ENCODE data around the gene UBE2L3. TPM values are rescaled to one million over a fixed set of nuclear protein-coding genes. Genes with fewer than 3 reads are reported as not detected.
"Not testable (repeated sequence)": the region's sequence is repeated elsewhere in the genome, so short reads cannot be mapped to it uniquely, and the experiment has no call there.

Gene UBE2L3
- total RNA-seq (10 to 100 TPM; 33.3 to 34.5 TPM), polyA plus RNA-seq (10 to 100 TPM; 88.4 to 97.6 (median 96.8) TPM), total RNA-seq (41.8 to 104 (median 61.5) reads per million in 6 experiments)

GRCh38 chr22:21567456-21568346 lies at the start of gene UBE2L3:
TSS of gene UBE2L3 (plus strand) at chr22:21567714. CDS start at chr22:21567745, 31 bp downstream.
- Mint-ChIP-seq H3K4me1 (peaks cover 23 to 44% (median 40%) of the 10 kb centered on the region in 4 donors), H3K36me3 (peaks cover 0 to 14% (median 0%) of the 10 kb centered on the region in 3 donors), H3K4me3 (peak within 1 kb of the TSS; percentile 84 to 95 (median 90)), H3K27ac (peak within 1 kb of the TSS; percentile 82 to 95 (median 93)), H3K27me3 (no peaks in the 10 kb centered on the region), H3K9me3 (no peaks in the 10 kb centered on the region)
- POLR2A ChIA-PET, result interaction anchor here (0.9 to 1.7 kb wide), 3 partner anchors 12 to 64 kb away, joined by 3 to 11 read pairs (median 3); partner anchors contain the start of gene YDJC
- DNase-seq (peak; percentile 74 to 90 (median 82)), ATAC-seq (peak; percentile 89)

DNA sequence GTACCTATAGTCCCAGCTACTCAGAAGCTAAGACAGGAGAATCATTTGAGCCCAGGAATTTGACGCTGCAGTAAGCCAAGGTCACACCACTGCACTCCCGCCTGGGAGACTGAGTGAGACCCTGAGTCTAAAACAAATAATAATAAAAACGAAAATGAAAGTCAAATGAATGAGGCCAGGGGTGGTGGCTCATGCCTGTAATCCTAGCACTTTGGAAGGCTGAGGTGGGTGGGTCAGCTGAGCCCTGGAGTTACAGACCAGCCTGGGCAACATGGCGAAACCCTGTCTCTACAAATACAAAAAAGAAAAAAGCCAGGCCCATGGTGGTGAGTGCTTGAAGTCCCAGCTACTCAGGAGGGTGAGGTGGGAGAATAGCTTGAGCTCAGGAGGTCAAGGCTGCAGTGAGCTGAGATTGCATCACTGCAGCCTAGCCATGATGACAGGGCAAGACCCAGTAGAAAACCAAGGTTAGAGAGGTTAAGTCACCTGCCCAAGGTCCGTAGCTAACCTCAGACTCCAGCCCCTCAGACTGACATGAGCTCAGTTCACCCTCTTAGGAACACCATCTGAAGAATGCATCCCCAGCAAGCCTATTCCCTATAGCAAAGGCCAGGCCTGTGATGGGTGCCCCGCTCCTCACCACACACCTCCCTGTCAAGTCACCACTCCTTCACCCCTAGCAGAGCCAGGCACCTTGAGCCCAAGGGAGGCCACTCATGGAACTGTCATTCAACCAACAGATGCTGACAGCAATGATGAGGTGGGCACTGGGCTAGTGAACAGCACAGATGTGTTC lies 40.6 kb upstream of the UBE2L3 start:
- H3K4me3 Mint-ChIP-seq, DNase-seq, H3K4me1 Mint-ChIP-seq, H3K36me3 Mint-ChIP-seq, H3K27me3 Mint-ChIP-seq, H3K9me3 Mint-ChIP-seq, ATAC-seq, H3K27ac Mint-ChIP-seq, POLR2A ChIA-PET: not testable (repeated sequence)

DNA sequence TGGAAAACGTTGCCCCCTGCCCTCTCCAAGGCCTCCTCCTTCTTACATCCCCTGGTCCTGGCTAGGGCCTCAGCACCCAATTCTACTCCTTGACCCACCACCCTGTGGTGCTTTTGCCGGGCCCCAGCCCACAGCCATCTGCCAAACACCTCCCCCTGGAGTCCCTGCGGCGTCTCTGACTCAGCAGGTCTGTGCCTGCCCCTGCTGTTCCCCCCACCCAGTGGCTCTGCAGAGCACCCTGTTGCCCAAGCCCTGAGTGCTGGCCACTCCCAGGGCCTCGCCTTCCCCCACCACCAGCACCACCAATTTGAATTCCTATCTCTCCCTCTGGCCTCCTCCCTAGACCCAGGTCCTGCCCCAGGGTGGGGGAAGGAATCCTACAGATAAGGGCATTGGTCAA lies 36.0 kb upstream of the UBE2L3 start:
- ATAC-seq, H3K27ac Mint-ChIP-seq, H3K27me3 Mint-ChIP-seq, H3K4me3 Mint-ChIP-seq, DNase-seq, H3K9me3 Mint-ChIP-seq, H3K4me1 Mint-ChIP-seq, POLR2A ChIA-PET, H3K36me3 Mint-ChIP-seq: not testable (repeated sequence)

- H3K4me1 Mint-ChIP-seq, H3K27ac Mint-ChIP-seq, ATAC-seq, H3K4me3 Mint-ChIP-seq, H3K27me3 Mint-ChIP-seq, DNase-seq, H3K9me3 Mint-ChIP-seq, POLR2A ChIA-PET, H3K36me3 Mint-ChIP-seq: not testable (repeated sequence)
Observed at GRCh38 chr22:21532863-21533648, 34.5 kb upstream of the UBE2L3 start.

GRCh38 chr22:21539862-21540261 lies 27.7 kb upstream of the UBE2L3 start:
- H3K4me3 Mint-ChIP-seq, POLR2A ChIA-PET, H3K27ac Mint-ChIP-seq, ATAC-seq, DNase-seq, H3K9me3 Mint-ChIP-seq, H3K36me3 Mint-ChIP-seq, H3K4me1 Mint-ChIP-seq, H3K27me3 Mint-ChIP-seq: not testable (repeated sequence)

DNA sequence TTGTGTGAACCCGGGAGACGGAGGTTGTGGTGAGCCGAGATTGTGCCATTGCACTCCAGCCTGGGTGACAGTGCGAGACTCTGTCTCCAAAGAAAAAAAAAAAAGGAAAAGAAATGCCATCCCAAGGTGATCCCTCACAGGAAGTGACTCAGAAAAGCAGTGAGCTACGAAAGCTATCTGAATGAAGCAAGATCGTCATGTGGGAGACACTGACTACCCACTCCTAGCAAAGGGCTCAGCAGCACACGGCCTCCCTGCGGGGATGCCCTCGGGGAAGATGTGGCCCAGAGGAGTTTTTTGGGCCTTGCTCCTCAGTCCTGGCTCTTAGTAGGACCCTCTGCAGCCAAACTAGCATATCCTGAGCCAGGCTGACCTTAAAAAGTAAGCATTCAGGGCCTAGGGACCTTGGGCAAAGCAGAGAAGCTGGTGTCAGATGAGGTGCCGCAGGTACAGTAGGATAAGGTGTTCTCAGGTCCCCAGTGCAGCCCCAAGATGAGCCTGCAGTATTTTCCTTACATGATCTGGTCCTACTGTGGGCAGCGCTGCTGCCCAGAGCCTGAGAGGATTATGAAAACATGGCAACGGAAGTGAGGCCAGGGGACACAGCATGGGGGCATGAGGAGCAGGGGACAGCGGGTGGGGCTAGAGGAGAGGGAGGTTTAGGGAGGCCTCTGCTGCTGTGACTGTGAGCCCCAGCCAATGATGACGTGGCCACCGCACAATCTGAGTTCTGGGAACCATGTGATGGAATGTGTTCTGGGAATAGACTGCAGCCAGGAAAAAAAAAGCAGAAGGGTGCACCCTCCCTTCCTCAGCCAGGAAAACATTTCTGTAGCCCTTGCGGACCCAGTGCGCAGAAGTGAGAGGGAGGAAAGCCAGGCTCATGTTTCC lies 22.8 kb upstream of the UBE2L3 start:
- H3K36me3 Mint-ChIP-seq, DNase-seq, H3K4me1 Mint-ChIP-seq, H3K27me3 Mint-ChIP-seq, H3K27ac Mint-ChIP-seq, ATAC-seq, POLR2A ChIA-PET, H3K4me3 Mint-ChIP-seq, H3K9me3 Mint-ChIP-seq: not testable (repeated sequence)

DNA sequence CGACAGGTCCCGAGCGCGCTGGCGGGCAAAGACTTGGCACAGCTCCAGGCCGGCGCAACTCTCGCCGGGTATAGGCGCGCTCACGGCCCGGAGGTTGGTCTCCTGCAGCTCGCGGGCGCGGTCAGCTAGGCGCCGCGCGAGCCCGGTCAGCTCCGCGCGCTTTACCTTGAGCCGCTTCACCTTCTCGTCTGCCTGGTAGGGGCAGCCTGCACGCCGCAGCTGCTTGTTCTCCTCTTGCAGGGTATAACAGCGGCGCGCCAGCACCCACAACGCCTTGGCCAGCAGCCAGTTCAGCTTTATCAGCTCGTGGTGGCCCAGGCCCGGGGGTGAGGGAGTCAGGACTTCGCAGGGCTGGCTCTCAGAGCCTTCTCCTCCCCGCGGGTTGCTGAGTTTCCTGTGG lies 18.0 kb upstream of the UBE2L3 start:
- POLR2A ChIA-PET, H3K36me3 Mint-ChIP-seq, H3K27ac Mint-ChIP-seq, H3K9me3 Mint-ChIP-seq, DNase-seq, H3K27me3 Mint-ChIP-seq, H3K4me1 Mint-ChIP-seq, H3K4me3 Mint-ChIP-seq: not testable (repeated sequence)
- peak; percentile 55 to 60 for ATAC-seq

- H3K4me1 Mint-ChIP-seq, H3K27me3 Mint-ChIP-seq, H3K36me3 Mint-ChIP-seq, H3K9me3 Mint-ChIP-seq, POLR2A ChIA-PET, DNase-seq, H3K4me3 Mint-ChIP-seq, H3K27ac Mint-ChIP-seq: not testable (repeated sequence)
- ATAC-seq, result peak; percentile 78 to 83
Observed at GRCh38 chr22:21550008-21550677, 17.4 kb upstream of the UBE2L3 start.

- H3K36me3 Mint-ChIP-seq, DNase-seq, H3K4me3 Mint-ChIP-seq, H3K4me1 Mint-ChIP-seq, H3K27ac Mint-ChIP-seq, H3K27me3 Mint-ChIP-seq, H3K9me3 Mint-ChIP-seq, POLR2A ChIA-PET: not testable (repeated sequence)
- peak; percentile 19 to 29 for ATAC-seq
Observed at GRCh38 chr22:21550678-21551047, 16.9 kb upstream of the UBE2L3 start.

- H3K4me1 Mint-ChIP-seq, POLR2A ChIA-PET, H3K27me3 Mint-ChIP-seq, H3K36me3 Mint-ChIP-seq, H3K27ac Mint-ChIP-seq, ATAC-seq, H3K9me3 Mint-ChIP-seq, DNase-seq: not testable (repeated sequence)
- peak within 1 kb of the TSS in 1 of 10 donors; percentile 24 for H3K4me3 Mint-ChIP-seq
Observed at GRCh38 chr22:21551361-21551760, 16.2 kb upstream of the UBE2L3 start, which contains the start of gene RIMBP3C. TSS of gene RIMBP3C (minus strand) at chr22:21551461. CDS start at chr22:21550976, 485 bp downstream.

DNA sequence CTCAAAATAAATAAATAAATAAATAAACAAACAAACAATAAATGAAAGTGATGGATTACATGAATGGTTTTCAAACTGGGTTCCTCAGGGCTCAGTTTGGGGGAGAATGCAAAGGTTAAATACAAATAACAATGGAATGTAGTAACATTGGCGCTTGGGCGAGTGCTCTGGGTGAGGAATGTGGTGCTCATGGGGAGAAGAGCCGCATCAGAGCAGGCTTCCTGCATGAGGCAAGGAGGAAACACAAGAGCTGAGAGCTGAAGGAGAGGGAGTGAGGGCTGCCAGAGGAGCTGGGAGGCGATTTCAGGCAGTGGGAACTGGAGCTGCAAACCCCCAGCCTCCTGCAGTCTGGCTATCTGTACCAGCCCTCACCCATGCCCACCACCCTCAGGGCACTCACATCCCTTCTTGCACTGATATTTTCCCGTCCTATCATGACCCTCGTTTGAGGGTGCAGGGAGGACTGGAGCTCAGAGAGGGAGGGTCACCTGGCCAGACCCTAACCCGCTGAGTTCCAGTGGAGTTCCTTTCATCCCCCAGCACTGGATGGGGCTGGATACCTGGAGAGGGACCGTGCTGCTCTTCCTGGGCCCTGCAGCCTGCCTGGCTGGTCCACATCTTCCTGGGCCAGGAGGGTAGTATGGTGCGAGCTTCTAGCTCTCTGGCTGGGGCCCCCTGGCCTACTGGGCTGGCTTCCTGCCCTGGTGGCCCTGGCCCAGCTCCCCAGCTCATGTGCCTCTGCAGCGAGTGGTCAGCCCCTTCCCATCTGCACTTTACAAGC lies 8.0 kb upstream of the UBE2L3 start:
- ATAC-seq, DNase-seq, H3K9me3 Mint-ChIP-seq, H3K4me1 Mint-ChIP-seq, H3K27me3 Mint-ChIP-seq, POLR2A ChIA-PET, H3K4me3 Mint-ChIP-seq, H3K27ac Mint-ChIP-seq, H3K36me3 Mint-ChIP-seq: not testable (repeated sequence)

All from naive thymus-derived CD8-positive, alpha-beta T cell (primary cell).